ENCODE measurements around the gene UQCRC2.

The UQCRC2 gene

DNA sequence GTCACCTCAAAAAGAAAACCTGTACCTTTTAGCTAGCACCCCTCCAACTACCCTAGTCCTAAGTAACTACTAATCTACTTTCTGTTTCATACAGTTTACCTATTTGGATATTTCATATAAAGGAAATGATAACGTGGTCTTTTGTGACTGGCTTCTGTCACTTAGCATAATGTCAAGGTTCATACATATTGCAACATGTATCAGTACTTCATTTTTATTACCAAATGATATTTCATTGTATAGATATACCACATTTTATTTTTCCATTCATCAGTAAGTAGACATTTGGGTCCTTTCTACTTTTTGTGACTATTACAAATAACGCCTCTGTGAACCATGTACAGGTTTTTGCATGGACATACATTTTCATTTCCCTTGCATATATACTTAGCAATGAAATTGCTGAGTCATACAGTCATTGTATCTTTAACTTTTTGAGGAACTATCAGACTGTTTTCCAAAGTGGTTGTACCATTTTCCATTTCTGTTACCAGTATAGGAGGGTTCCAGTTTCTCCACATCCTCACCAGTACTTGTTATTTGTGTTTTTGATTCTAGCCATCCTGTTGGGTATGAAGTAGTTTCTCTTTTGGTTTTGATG is 78.4 kb downstream of the UQCRC2 start:
- Histone ChIP-seq H3K4me3 (ENCODE audit: low read depth, low read length) (no peak overlapping the region), H3K36me3 (peaks cover 5% of the 10 kb centered on the region; the same call in 1 of the 2 replicates), H3K27me3 (no peaks in the 10 kb centered on the region), H3K4me1 (peaks cover 4% of the 10 kb centered on the region; the same call in 1 of the 2 replicates), H3K9me3 (no peaks in the 10 kb centered on the region)
- TF ChIP-seq CTCF (IDR thresholded peaks at IDR 0.05; ENCODE audit: low read depth, low read length) = no peak
- no peak for DNase-seq

Data from BE2C (cell line).